NCI-H526 (cell line): ENCODE measurements around the gene ARPC2.
"Not testable (repeated sequence)": the region's sequence is repeated elsewhere in the genome, so short reads cannot be mapped to it uniquely, and the experiment has no call there.

ENCODE experiments used
- DNase-seq, 2 experiments: peaks; one replicate each; lab custom pipeline; 2025; lab: John Stamatoyannopoulos, UW

The ARPC2 gene

DNA sequence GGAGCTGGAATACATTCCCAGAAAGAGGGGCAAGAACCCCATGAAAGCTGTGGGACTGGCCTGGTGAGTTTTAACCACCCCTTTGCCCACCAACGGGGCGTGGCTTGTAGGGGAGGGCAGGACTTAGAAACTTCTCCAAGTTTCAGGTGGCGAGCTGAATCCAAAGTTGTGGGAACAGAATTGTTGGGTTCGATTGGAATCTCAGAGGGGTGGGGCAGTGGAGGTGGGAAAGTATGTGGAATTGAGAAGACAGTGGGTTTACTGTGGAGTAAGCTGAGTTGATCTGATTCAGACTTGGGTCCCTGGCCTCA, 54.5 kb downstream of the ARPC2 start:
- no peak for DNase-seq

GRCh38 chr2:218271865-218272530, 55.0 kb downstream of the ARPC2 start:
- DNase-seq: no peak

GRCh38 chr2:218272531-218273212, 55.7 kb downstream of the ARPC2 start:
- peak; percentile 94 to 97 for DNase-seq

GRCh38 chr2:218273214-218273907, 56.4 kb downstream of the ARPC2 start:
- DNase-seq: not testable (repeated sequence)

- DNase-seq: no peak
Measured at GRCh38 chr2:218273908-218274249, 56.9 kb downstream of the ARPC2 start.

GRCh38 chr2:218274586-218274985, 57.6 kb downstream of the ARPC2 start:
- DNase-seq: no peak

DNA sequence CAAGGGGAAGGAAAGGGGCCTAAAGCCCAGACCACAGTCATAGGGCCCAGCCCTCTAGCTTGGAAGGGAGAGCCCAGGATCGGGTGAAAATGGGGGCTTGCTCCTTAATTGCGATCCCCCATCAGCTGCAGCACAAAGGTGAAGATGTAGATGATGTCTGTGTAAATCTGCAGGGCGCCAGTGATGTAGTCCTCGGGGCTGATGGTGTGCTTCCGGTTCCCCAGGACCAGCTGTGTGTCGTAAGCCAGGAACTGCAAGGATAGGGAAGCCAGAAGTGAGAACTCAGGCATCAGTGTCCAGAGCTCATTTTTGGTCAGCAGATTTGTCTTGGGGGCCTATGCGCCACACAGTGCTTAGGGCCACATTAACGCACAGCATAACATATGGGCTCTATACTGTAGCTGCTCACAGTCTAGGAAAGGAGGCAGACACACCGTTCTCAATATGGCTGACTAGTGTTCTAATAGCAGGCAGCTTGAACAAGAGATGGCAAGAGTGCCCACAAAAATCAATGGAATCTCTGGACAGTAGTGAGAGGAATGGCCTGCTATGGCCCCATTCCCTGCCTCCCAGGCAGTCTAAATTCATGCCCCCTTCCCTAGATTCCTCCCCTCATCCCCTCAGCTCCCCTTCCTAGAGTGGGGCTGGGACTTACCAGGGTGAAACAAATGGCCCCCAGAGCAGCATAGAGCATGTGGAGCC, 58.5 kb downstream of the ARPC2 start:
- no peak for DNase-seq

DNA sequence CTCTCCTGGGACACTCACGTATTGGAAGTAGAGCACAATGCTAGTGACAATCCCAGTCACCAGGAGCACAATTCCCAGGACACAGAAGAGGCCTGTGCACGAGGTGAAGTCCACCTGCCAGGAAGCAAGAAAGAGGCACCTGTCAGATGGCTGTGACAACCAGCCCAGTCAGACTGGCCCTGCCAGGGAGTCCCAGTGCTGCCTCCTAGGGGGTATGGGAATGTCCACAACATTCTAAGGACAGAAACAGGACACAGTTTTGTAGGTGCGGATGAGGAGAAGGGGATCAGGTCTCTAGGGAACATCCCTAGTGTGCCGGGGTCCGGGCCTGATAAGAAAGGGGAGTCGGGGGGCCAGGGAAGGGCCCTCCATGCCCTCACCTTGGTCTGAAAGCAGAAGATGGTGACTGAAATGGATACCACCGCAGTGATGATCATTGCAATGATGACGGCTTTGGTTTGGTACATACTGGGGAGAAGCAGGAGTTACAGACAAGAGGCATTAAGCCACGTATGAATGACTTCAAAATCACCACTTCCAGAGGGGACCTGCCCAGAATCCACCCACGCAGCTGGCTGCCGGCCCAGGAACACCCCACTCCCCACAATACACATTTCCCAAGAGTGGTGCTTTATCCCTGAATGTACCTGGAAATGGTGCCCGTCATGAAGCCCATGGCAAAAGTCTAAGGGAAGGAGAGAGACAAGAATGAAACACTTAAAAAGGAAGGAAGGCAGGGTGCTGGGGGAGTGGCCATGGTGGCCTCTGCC, 60.2 kb downstream of the ARPC2 start:
- DNase-seq: peak in 1 of 2 experiments; percentile 24

DNA sequence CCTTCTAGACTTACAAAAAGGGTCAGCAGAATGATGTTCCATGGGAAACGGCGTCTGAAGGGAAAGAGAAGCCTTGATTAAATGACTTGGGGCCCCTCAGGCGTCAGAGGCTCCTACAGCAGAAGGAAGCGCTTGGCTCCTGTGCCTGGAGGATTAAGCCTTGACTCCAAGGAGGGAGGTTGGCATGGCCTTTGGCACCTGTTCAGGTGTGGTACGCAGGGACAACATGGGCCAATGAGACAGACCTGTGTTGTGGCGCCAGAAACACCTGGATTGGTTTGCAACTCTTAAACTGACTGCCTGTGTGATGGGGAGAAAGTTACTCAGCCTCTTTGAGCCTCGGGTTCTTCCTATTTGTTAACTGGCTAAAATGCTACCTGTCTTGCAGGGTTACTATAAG, 60.9 kb downstream of the ARPC2 start:
- DNase-seq: no peak

DNA sequence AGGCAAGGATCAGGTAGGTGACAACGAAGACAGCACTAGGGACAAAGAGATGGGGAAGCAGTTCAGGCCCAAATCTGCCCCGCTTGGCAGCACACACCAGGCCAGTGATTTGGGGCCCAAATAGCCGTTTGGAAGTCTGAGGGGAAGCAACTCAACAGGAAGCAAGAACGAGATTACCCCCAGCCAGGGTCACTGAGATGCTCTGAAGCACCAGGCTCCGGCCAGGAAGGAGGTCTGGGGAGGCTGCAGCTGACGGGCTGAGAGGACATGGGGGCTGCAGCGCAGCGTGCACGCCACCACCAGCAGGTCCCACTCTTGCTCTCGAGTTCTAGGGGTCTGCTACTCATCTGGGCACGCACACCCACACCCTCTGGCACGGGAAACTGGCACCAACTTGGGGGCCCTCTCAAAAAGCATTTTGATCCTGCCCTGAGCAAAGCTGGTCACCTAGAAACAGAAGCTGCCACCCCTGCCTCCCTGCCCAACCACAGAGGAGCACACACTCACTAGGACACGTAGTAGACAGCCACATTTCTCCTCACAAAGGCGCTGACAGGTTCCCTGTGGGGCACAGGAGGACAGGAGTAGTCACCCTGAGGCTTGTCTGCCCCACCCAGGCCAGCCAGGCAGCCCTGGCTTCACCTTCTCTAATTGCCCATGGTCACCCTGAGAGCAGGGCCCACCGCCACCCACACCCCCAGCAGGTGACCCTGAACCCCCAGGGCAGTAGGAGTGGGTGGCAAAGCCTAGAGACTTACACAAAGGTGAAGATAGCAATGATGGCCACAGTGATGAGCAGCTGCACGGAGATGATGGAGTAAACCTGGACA, 61.8 kb downstream of the ARPC2 start:
- DNase-seq: no peak

- DNase-seq: no peak
Measured at GRCh38 chr2:218280260-218280870, 63.4 kb downstream of the ARPC2 start.

- no peak for DNase-seq
Measured at GRCh38 chr2:218281449-218281848, 64.5 kb downstream of the ARPC2 start.

DNA sequence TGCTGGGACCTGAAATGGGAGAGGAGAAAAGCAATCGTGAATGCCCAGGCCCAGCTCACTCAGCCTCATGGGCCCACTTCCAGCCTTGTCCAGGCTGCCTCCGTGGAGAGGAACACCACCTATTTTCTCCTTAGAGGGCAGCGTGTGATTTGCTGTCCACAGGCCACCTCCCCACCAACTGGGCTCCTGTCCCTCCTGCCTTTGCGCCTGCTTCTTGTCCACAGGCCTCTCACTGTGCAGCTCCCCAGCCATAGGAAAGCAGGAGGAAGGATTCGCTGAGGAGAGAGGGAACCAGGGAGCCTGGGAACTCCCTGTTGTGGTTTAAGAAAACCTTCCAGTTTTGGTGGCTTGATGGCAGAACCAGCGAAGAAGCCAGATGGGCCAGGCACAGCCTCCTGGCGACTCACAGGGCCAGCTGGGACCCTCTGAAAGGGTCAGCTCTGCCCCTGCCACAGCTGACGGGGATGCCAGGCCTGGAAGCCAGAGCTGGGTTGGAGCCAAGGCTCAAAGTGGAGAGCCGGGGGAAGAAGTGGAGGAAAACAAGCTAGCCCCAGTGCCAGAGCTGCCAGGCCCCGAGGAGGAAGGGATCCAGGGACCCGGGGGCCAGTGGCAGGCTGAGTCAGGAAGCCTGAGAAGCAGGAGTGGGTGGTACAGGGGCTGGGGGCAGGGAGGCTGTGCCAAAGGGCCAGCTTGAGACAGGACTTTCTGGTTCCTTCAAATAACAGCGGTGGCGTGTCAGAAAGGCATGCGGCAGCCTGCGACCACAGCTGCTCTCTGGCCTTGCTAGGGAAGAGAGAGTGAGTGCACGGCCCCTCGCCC, 65.4 kb downstream of the ARPC2 start:
- no peak for DNase-seq

- DNase-seq: no peak
Measured at GRCh38 chr2:218284106-218284811, 67.3 kb downstream of the ARPC2 start.

DNA sequence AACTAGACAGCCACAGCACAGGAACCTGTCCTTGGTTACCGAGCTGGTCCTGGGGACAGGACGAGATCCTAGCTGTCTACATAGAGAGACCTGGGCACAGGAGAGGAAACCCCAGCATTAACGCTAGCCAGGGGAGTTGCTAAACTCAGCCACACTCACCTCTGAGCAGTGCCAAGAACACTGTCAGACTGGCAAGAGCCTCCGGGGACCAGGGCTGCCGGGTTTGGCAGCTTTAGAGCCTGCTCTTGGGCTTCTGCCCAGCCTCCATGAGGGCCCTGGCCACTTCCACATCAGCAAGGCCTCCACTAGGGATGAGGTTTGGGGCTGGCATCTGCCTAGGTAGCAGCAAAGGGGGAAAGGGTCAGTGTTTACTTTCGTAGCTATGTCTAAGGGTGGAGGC, 68.6 kb downstream of the ARPC2 start:
- no peak for DNase-seq

- DNase-seq: peak in 1 of 2 experiments; percentile 18
Measured at GRCh38 chr2:218286570-218287459, 69.8 kb downstream of the ARPC2 start.

- peak in 1 of 2 experiments; percentile 35 for DNase-seq
Measured at GRCh38 chr2:218289639-218290315, 72.8 kb downstream of the ARPC2 start.
